ENCODE data around the gene LRRK1.

Gene LRRK1

DNA sequence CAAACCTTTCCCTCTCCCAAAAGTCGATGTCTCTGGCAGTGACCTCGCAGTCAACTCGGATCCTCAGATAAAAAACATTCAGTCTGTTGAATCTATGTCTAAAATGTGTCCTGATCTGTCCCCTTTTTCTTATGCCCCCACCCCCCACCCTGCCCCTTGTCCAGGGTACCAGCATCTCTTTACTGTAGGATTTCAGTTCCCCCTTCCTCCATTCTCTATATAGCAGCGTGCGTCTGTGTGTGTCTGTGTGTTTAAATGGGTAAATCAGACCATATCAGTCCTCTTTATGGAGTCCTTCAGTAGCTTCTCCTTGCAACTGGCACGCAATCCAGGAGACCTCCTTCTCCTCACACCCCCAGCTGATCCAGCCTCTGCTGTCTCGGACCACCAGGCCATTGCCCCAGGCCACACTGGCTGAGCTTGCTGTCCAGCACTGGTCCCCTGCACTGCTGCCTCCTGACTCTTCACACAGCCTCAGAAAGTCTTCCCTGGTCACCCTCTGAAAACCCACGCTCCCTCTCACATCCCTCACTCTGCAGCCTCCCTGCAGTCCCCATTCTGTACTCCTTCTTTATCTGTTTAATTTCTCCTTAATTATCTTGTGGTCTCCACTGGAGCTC lies 1.5 kb downstream of the LRRK1 start:
- TF ChIP-seq CTCF (IDR thresholded peaks at IDR 0.05; ENCODE audit: low read depth, low read length, missing control alignments): no peak
- H3K4me3 ChIP-seq (ENCODE audit: low read depth, low read length): peak overlapping the region; percentile 66
- DNase-seq (ENCODE audit: low read depth): no peak

DNA sequence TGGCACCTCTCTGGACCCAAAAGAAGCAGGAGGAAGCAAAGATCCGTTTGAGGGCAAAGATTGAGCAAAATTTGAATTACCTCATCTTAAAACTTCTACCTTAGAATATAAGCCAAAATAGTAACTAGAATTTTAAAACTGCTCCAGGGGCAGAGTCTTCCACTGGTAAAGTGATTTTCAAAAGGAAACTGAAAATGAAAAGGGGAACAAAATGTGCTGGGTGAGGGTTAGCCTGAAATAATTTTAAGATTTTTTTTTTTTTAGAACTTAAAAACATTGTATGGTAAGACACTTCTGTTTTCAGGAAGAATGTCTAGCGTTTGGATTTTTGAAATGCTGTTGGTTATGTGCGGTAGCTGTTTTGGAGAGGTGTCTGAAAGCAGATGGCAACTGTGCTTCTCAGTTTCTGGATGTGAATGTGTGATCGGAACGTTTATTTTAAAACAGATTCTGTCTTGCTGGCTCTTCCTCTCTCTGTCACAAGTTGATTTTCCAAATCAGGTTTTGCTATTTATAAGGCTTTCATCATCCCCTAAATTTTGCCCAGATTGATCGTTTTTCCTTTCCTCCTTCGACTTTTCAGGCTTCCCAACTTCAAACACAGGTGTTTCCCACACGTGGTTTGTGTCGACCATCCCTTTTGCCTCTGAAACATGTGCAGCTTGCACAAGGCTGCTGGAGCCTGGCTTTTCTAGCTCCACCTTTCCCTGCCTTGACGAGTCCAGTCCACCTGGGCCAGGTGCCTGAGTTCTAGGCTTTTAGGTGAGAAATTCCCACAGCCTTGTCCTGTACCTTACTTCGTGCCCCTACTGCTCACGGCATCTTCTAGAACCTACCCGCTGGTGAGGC lies 3.3 kb downstream of the LRRK1 start:
- no peak for TF ChIP-seq CTCF (IDR thresholded peaks at IDR 0.05; ENCODE audit: low read depth, low read length, missing control alignments)
- DNase-seq (ENCODE audit: low read depth): no peak
- peak overlapping the region; percentile 66 for H3K4me3 ChIP-seq (ENCODE audit: low read depth, low read length)

DNA sequence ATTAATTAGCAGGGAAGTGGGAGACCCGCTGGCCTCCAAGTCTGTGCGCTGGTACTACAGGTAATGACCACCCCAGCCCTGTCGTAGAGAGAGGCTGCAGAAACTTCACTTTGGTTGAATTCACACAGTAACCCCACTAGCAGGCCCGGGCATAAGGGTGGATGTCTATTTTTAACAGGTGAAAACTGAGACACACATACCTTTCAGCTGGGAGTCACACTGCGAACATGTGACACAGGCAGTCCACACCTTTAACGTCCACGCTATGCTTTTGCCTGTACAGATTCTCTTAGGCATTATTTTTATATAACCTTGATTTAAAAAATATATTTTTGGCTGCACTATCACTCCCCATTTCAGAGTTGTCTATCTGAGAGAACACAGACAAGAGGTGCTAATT lies 3.9 kb downstream of the LRRK1 start:
- no peak for TF ChIP-seq CTCF (IDR thresholded peaks at IDR 0.05; ENCODE audit: low read depth, low read length, missing control alignments)
- DNase-seq (ENCODE audit: low read depth): no peak
- peak overlapping the region; percentile 42 for H3K4me3 ChIP-seq (ENCODE audit: low read depth, low read length)

DNA sequence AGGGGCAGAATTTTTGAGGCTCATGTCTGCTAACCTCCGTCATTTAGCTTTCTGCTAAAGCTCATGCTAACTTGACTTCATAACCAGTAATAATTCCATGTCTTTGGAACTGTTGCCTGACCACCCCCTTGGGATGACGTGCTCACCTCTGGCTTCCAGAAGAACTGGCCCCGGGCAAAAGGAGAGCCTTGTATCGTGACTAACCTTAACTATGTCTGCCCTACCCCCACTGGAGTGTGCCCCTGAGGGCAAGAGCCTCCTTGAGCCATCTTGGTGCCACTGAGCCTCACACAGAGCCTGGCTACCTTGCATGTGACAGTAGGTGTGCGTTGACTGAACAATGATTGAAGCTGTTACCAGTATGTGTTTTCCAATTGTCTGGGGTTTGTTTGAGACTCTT lies 4.7 kb downstream of the LRRK1 start:
- DNase-seq (ENCODE audit: low read depth): no peak
- TF ChIP-seq CTCF (IDR thresholded peaks at IDR 0.05; ENCODE audit: low read depth, low read length, missing control alignments): no peak
- H3K4me3 ChIP-seq (ENCODE audit: low read depth, low read length): no peak overlapping the region

DNA sequence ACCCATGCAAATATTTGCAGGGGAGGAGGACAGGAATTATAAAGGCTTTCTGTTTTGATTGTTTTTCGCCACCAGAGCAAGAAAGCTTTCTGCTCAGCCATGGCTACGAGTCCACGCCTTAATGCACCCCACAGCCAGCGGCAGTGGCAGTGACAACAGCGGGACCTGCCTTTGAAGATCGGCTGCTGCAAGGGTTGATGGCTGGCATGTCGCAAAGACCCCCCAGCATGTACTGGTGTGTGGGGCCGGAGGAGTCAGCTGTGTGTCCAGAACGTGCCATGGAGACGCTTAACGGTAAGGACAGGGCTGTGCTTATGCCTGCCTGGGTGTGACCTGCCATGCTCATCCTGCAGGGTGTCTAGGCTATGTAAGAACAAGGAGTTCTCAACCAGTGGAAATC lies 5.3 kb downstream of the LRRK1 start:
- DNase-seq (ENCODE audit: low read depth): no peak
- H3K4me3 ChIP-seq (ENCODE audit: low read depth, low read length): no peak overlapping the region
- no peak for TF ChIP-seq CTCF (IDR thresholded peaks at IDR 0.05; ENCODE audit: low read depth, low read length, missing control alignments)

GRCh38 chr15:100925480-100925879 lies 6.3 kb downstream of the LRRK1 start:
- no peak overlapping the region for H3K4me3 ChIP-seq (ENCODE audit: low read depth, low read length)
- TF ChIP-seq CTCF (IDR thresholded peaks at IDR 0.05; ENCODE audit: low read depth, low read length, missing control alignments): no peak
- no peak for DNase-seq (ENCODE audit: low read depth)

Data from GM12864 (cell line).